Measurements from ENCODE around the gene GNG2.

Gene GNG2

DNA sequence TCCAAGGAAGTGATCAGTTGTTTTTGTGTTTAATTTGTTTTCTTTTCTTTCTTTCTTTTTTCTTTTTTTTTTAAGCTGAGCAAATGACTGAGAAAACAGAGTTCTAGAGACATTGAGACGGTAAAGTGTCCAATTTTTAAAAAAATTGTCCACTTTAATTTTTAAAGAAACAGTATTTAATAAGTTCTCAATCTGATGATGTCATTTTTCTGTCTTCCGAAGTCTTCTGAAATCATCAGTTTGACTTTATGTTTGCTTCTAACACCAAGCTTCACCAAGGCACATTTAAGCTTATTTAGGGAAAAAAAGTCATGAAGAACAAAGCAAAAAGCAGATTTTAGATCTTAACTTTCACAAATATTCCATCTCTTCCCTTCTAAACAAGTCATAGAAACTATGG lies 65.6 kb downstream of the GNG2 start:
- no peaks in the 10 kb centered on the region for H3K9me3 ChIP-seq (ENCODE audit: severe bottlenecking)
- TF ChIP-seq CTCF (IDR thresholded peaks at IDR 0.05; ENCODE audit: low read depth, low read length): no peak
- no peaks in the 10 kb centered on the region for H3K27me3 ChIP-seq (ENCODE audit: insufficient read depth, low read depth, severe bottlenecking)
- no peak overlapping the region for H3K4me3 ChIP-seq (ENCODE audit: low read depth, low read length)
- H3K36me3 ChIP-seq: no peaks in the 10 kb centered on the region
- DNase-seq: no peak
- H3K27ac ChIP-seq: no peak overlapping the region

GRCh38 chr14:51926449-51926848 lies 66.0 kb downstream of the GNG2 start:
- no peak for TF ChIP-seq CTCF (IDR thresholded peaks at IDR 0.05; ENCODE audit: low read depth, low read length)
- no peaks in the 10 kb centered on the region for H3K36me3 ChIP-seq
- H3K4me3 ChIP-seq (ENCODE audit: low read depth, low read length): no peak overlapping the region
- no peaks in the 10 kb centered on the region for H3K27me3 ChIP-seq (ENCODE audit: insufficient read depth, low read depth, severe bottlenecking)
- no peak overlapping the region for H3K27ac ChIP-seq
- H3K9me3 ChIP-seq (ENCODE audit: severe bottlenecking): no peaks in the 10 kb centered on the region
- no peak for DNase-seq

GRCh38 chr14:51928568-51928967 lies 68.2 kb downstream of the GNG2 start:
- H3K36me3 ChIP-seq: no peaks in the 10 kb centered on the region
- no peaks in the 10 kb centered on the region for H3K27me3 ChIP-seq (ENCODE audit: insufficient read depth, low read depth, severe bottlenecking)
- H3K4me3 ChIP-seq (ENCODE audit: low read depth, low read length): no peak overlapping the region
- no peak for DNase-seq
- H3K9me3 ChIP-seq (ENCODE audit: severe bottlenecking): no peaks in the 10 kb centered on the region
- TF ChIP-seq CTCF (IDR thresholded peaks at IDR 0.05; ENCODE audit: low read depth, low read length): no peak
- no peak overlapping the region for H3K27ac ChIP-seq

GRCh38 chr14:51929166-51929565 lies 68.8 kb downstream of the GNG2 start:
- Histone ChIP-seq H3K27ac (no peak overlapping the region), H3K36me3 (no peaks in the 10 kb centered on the region), H3K4me3 (ENCODE audit: low read depth, low read length) (no peak overlapping the region), H3K27me3 (ENCODE audit: insufficient read depth, low read depth, severe bottlenecking) (no peaks in the 10 kb centered on the region), H3K9me3 (ENCODE audit: severe bottlenecking) (no peaks in the 10 kb centered on the region)
- TF ChIP-seq CTCF (IDR thresholded peaks at IDR 0.05; ENCODE audit: low read depth, low read length): no peak
- no peak for DNase-seq

DNA sequence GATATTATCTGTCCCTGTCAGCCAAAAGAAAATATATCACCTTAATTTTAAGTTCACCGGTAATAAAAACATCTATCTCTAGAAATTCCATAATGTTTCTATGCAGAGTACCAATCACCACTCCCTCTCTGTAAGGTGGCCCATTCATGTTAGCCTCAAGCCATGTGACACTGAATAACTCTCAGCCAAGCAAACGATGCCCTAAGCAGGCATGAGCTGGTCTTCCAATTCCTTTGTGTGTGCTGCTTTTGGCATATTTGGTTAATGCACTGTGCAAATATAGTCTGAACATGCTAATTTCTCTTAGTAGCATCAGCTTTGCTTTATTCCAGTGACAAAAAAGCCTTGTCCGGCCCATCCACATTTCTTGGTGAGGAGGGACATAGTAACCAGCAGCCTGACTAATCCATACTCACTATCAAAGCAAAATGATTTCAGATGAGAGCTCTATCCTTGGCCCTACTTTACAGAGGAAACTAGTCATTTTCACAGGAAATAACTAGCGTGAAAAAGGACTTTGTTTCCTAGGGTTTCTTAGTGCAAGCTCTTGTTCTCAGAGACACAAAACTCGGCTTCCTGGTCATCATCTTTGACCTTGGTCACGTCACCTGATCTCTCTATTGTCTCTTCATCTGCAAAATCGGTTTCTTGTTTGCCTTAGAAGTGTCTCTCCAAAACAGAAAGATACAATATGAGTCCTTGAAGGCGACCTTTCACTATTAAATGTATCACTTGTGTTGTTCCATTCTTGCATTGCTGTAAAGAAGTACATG lies 69.7 kb downstream of the GNG2 start:
- no peaks in the 10 kb centered on the region for H3K27me3 ChIP-seq (ENCODE audit: insufficient read depth, low read depth, severe bottlenecking)
- DNase-seq: no peak
- no peak overlapping the region for H3K27ac ChIP-seq
- H3K9me3 ChIP-seq (ENCODE audit: severe bottlenecking): no peaks in the 10 kb centered on the region
- TF ChIP-seq CTCF (IDR thresholded peaks at IDR 0.05; ENCODE audit: low read depth, low read length): no peak
- no peaks in the 10 kb centered on the region for H3K36me3 ChIP-seq
- H3K4me3 ChIP-seq (ENCODE audit: low read depth, low read length): no peak overlapping the region

- no peaks in the 10 kb centered on the region for H3K27me3 ChIP-seq (ENCODE audit: insufficient read depth, low read depth, severe bottlenecking)
- no peak for TF ChIP-seq CTCF (IDR thresholded peaks at IDR 0.05; ENCODE audit: low read depth, low read length)
- H3K36me3 ChIP-seq: no peaks in the 10 kb centered on the region
- no peak for DNase-seq
- H3K27ac ChIP-seq: no peak overlapping the region
- no peak overlapping the region for H3K4me3 ChIP-seq (ENCODE audit: low read depth, low read length)
- no peaks in the 10 kb centered on the region for H3K9me3 ChIP-seq (ENCODE audit: severe bottlenecking)
Observed at GRCh38 chr14:51931308-51931707, 70.9 kb downstream of the GNG2 start.

Measured in WERI-Rb-1 (cell line).